ENCODE results near the gene SHISA9. TPM values are rescaled to one million over a fixed set of nuclear protein-coding genes. Genes with fewer than 3 reads are reported as not detected.

The SHISA9 gene
- total and polyA plus RNA-seq, 12 donors: 0.04 to 0.96 (median 0.13) TPM; not detected in 3

- TF ChIP-seq CTCF (IDR thresholded peaks at IDR 0.05): no peak
- DNase-seq (no peak), ATAC-seq (no peak)
- intact Hi-C loops (cut with DNase I): no loop called here
- Histone ChIP-seq H3K4me3 (no peak overlapping the region), H3K36me3 (no peaks in the 10 kb centered on the region), H3K27me3 (peaks cover 0 to 4% (median 0%) of the 10 kb centered on the region in 7 donors), H3K9me3 (peaks cover 0 to 20% (median 4%) of the 10 kb centered on the region in 11 donors), H3K4me1 (no peaks in the 10 kb centered on the region), H3K27ac (no peak overlapping the region)
- 64 to 67% methylated on average over 3 of the region's 3 CpGs for WGBS, 2 donors
Measured at GRCh38 chr16:13101828-13102227, 200.4 kb downstream of the SHISA9 start.

DNA sequence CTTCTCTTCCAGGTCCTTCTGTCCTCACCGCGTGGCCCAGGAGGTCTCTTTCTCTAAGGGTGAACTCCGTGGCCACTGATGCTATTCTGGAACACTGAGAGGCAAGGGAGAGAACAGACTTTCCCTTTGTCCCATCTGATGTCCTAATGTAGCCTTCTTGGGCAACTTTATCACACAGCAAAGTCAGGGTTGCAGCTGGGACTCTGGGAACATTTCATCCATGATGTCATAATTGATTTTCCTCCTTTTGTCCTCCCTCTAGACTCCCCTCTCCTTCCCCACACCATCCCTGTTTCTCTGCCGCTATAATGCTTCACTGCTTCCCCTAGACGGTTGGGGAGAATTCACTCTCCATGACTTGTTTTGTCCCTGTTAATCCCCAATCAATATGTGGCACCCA lies 201.0 kb downstream of the SHISA9 start:
- DNase-seq (no peak), ATAC-seq (no peak)
- no peak for TF ChIP-seq CTCF (IDR thresholded peaks at IDR 0.05)
- no peaks in the 10 kb centered on the region for H3K36me3 ChIP-seq
- H3K4me3 ChIP-seq: no peak overlapping the region
- peaks cover 0 to 4% (median 0%) of the 10 kb centered on the region in 7 donors for H3K27me3 ChIP-seq
- H3K4me1 ChIP-seq: no peaks in the 10 kb centered on the region
- WGBS, 2 donors: 75 to 77% methylated on average over 5 of the region's 5 CpGs
- H3K9me3 ChIP-seq: peaks cover 0 to 20% (median 4%) of the 10 kb centered on the region in 11 donors
- no peak overlapping the region for H3K27ac ChIP-seq
- intact Hi-C loops (cut with DNase I): no loop called here

DNA sequence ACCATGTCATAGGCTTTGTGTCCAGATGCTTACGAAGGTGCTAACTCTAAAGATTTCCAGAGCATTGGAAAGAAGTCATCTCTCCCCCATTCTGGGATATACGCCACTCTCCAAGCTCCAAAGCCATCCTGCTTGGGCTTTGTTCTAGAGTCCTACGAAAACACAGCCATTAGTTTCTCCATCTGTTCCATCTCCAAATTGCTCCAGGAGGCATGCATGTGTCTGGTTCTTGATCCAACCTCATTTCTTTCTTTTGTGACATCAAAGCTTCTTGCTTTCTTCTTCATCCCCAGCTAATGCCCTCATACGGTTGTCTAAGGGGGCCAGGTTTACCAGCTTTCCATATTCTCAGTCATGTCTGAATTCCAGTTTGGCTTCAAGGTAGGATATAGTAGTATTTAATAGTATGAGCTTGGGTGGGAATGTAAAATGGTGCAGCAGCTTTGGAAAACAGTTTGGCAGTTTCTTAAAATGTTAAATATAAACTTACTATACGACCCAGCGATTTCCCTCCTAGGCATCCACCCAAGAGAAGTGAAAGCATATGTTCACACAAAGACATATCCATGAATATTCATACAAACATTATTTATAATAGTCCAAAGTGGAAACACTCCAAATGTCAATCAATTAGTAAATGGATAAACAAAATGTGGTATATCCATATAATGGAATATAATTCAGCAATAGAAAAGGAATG lies 202.6 kb downstream of the SHISA9 start:
- ATAC-seq (no peak), DNase-seq (no peak)
- H3K4me1 ChIP-seq: no peaks in the 10 kb centered on the region
- H3K27me3 ChIP-seq: peaks cover 0 to 4% (median 0%) of the 10 kb centered on the region in 7 donors
- no peak overlapping the region for H3K4me3 ChIP-seq
- intact Hi-C loops (cut with DNase I): no loop called here
- no peak overlapping the region for H3K27ac ChIP-seq
- TF ChIP-seq CTCF (IDR thresholded peaks at IDR 0.05): no peak
- WGBS, 2 donors: 85 to 87% methylated on average over 6 of the region's 6 CpGs
- H3K36me3 ChIP-seq: no peaks in the 10 kb centered on the region
- H3K9me3 ChIP-seq: peaks cover 0 to 20% (median 4%) of the 10 kb centered on the region in 11 donors

GRCh38 chr16:13104772-13105171 lies 203.4 kb downstream of the SHISA9 start:
- intact Hi-C loops (cut with DNase I): no loop called here
- H3K27me3 ChIP-seq: peaks cover 0 to 4% (median 0%) of the 10 kb centered on the region in 7 donors
- DNase-seq: no peak
- H3K4me3 ChIP-seq: no peak overlapping the region
- peaks cover 0 to 20% (median 4%) of the 10 kb centered on the region in 11 donors for H3K9me3 ChIP-seq
- TF ChIP-seq CTCF (IDR thresholded peaks at IDR 0.05): no peak
- no peaks in the 10 kb centered on the region for H3K36me3 ChIP-seq
- H3K27ac ChIP-seq: no peak overlapping the region
- no peak for ATAC-seq
- WGBS, 2 donors: 71 to 78% methylated on average over 5 of the region's 5 CpGs
- no peaks in the 10 kb centered on the region for H3K4me1 ChIP-seq

All from heart right ventricle (tissue), 16 donors.